OCI-LY7 (cell line): ENCODE results near the gene TDRD15. TPM values are rescaled to one million over a fixed set of nuclear protein-coding genes. Genes with fewer than 3 reads are reported as not detected.

ENCODE experiments used
- BruUV-seq: library from RNA; stranded (reverse); fragments of 400-500 nt; replicated peaks from 2 replicates; lab custom pipeline; 2021; lab: Mats Ljungman, UMichigan
- CTCF ChIA-PET: fragments of 300-600 bp; sonication (Branson Sonifier 250); formaldehyde crosslinking; loops from one replicate; lab custom pipeline; 2022; ENCODE audit warnings: antibody characterized with exemption; ENCODE audit not compliant: unreplicated experiment; lab: Charles Lee
- POLR2A ChIA-PET: fragments of 300-600 bp; sonication (Branson Sonifier 250); formaldehyde crosslinking; loops from one replicate; lab custom pipeline; 2022; ENCODE audit warnings: antibody characterized with exemption; lab: Charles Lee
- DNase-seq: peaks from one replicate; pipeline ENCODE4 v3.0.0-alpha.2; 2015; ENCODE audit warnings: low spot score
- H2AFZ ChIP-seq: fragments of 200-600 bp; sonication (generic), shearing (Covaris generic); 2 replicates; pipeline ENCODE4 v1.6.1; 2014; ENCODE audit warnings: mild to moderate bottlenecking, antibody characterized with exemption, low read length, moderate library complexity
- H3K27ac ChIP-seq: fragments of 200-600 bp; sonication (generic); 2 replicates; pipeline ENCODE4 v1.5.1; 2014; ENCODE audit warnings: mixed run types, low read depth, mild to moderate bottlenecking, moderate library complexity, low read length, inconsistent platforms; ENCODE audit not compliant: poor library complexity, severe bottlenecking
- H3K36me3 ChIP-seq: fragments of 200-600 bp; sonication (generic); 2 replicates; pipeline ENCODE4 v1.6.1; 2014; ENCODE audit warnings: mild to moderate bottlenecking, antibody characterized with exemption, low read length, moderate library complexity, mixed read lengths; ENCODE audit not compliant: insufficient read depth
- H3K4me1 ChIP-seq: fragments of 200-600 bp; sonication (generic); 2 replicates; pipeline ENCODE4 v1.5.1; 2014; ENCODE audit warnings: mild to moderate bottlenecking, low read length; ENCODE audit not compliant: insufficient read depth, poor library complexity, severe bottlenecking
- H3K4me2 ChIP-seq: fragments of 200-600 bp; sonication (generic); 2 replicates; pipeline ENCODE4 v1.6.1; 2014; ENCODE audit warnings: mild to moderate bottlenecking, low read length
- H3K4me3 ChIP-seq: fragments of 200-600 bp; sonication (generic); 2 replicates; pipeline ENCODE4 v1.5.1; 2014; ENCODE audit warnings: mild to moderate bottlenecking, low read depth, low read length; ENCODE audit not compliant: poor library complexity, severe bottlenecking
- H3K79me2 ChIP-seq: fragments of 200-600 bp; sonication (generic); 2 replicates; pipeline ENCODE4 v1.6.1; 2016; ENCODE audit warnings: low read depth, mild to moderate bottlenecking, low read length, moderate library complexity, mixed read lengths; ENCODE audit not compliant: insufficient read depth
- H3K9me2 ChIP-seq: fragments of 200-600 bp; sonication (generic); 2 replicates; pipeline ENCODE4 v1.6.1; 2016; ENCODE audit warnings: mild to moderate bottlenecking, low read length, mixed read lengths; ENCODE audit not compliant: insufficient read depth
- H3K9me3 ChIP-seq: fragments of 200-600 bp; sonication (generic); 2 replicates; pipeline ENCODE4 v1.6.1; 2014; ENCODE audit warnings: mild to moderate bottlenecking, mixed run types, low read length, mixed read lengths
- H4K20me1 ChIP-seq: fragments of 200-600 bp; sonication (generic); 2 replicates; pipeline ENCODE4 v1.6.1; 2014; ENCODE audit warnings: mild to moderate bottlenecking, antibody characterized with exemption, low read length, moderate library complexity, mixed read lengths; ENCODE audit not compliant: insufficient read depth
- CTCF ChIP-seq: fragments of 200-600 bp; sonication (generic); conservative IDR thresholded peaks from 2 replicates; pipeline ENCODE4 v1.5.1; 2014; ENCODE audit warnings: mild to moderate bottlenecking, antibody characterized with exemption, low read length, moderate library complexity, mixed read lengths
- EZH2phosphoT487 ChIP-seq: fragments of 200-600 bp; sonication (generic); IDR thresholded peaks from 2 replicates; pipeline ENCODE4 v1.6.1; 2018; ENCODE audit warnings: low read depth, borderline replicate concordance, mild to moderate bottlenecking, mixed run types, antibody characterized with exemption, low read length, moderate library complexity, mixed read lengths
- intact Hi-C: fragments of 100-400 bp; cut with micrococcal nuclease; formaldehyde crosslinking; loops from one replicate; pipeline ENCODE4 v1.10.0; 2022; ENCODE audit not compliant: unreplicated experiment
- total RNA-seq, 2 experiments: library from RNA; depleted of rRNA in 1 of 2; stranded (reverse); fragments of >200 nt in 1 of 2; shearing (Covaris generic) in 1 of 2; gene quantifications; 2 replicates each; pipeline ENCODE4 v1.2.3, GENCODE V29; 2014 to 2022

The TDRD15 gene
- total RNA-seq, 2 experiments from 2014 or later, result not detected

DNA sequence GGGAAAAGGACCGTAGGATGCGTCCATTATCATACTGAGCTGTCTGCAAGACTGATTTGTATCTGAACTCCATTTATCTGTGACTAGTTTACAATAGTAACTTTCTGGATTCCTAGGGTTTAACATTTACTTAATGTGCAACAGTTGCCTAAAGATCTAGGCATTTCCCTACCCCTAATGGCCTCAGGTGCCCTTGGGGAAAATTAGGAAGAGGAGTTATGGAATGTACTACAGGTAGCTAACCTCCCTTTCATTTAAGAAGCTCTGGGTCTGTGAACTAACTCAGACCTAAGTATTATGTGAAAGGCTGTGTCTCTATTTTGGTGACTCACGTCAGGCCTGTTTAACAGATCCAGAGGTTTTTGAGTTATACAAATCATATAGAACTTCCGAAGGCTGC lies 59.5 kb downstream of the TDRD15 start:
- ChIA-PET POLR2A (interaction anchor here (0.5 to 0.6 kb wide), 2 partner anchors 69 to 900 kb away, joined by 3 read pairs; no protein-coding TSS in a partner anchor), CTCF (no interaction called here)
- Histone ChIP-seq H3K4me1 (no peaks in the 10 kb centered on the region), H3K4me3 (no peak overlapping the region), H2AFZ (no peak overlapping the region), H3K36me3 (no peaks in the 10 kb centered on the region), H4K20me1 (no peaks in the 10 kb centered on the region), H3K27ac (no peak overlapping the region), H3K79me2 (no peaks in the 10 kb centered on the region), H3K9me3 (no peaks in the 10 kb centered on the region), H3K9me2 (no peaks in the 10 kb centered on the region), H3K4me2 (no peak overlapping the region)
- intact Hi-C loops, result no loop called here
- TF ChIP-seq EZH2phosphoT487 (no peak), CTCF (no peak)
- no peak for DNase-seq
- no TSS peak for BruUV-seq

DNA sequence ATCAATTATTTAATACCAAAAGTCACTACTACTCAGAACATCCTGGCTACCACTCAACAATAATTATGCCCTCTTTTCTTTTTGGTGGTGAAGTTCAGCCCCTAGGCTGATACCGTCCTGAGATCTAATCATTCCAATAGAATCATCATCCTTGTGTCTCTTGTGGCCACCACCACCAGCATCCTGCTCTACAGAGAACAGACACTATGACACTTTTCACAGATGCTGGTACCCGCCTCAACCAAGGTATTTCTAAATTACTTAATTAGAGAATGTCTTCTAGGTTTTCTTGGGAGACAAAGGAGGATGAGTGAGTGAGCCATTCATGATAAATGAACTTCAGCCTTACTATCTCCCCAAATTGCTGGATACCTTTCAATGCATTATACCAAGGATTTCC lies 60.0 kb downstream of the TDRD15 start:
- intact Hi-C loops, result no loop called here
- Histone ChIP-seq H3K79me2 (no peaks in the 10 kb centered on the region), H3K36me3 (no peaks in the 10 kb centered on the region), H2AFZ (no peak overlapping the region), H3K4me3 (no peak overlapping the region), H3K4me1 (no peaks in the 10 kb centered on the region), H3K9me2 (no peaks in the 10 kb centered on the region), H3K27ac (no peak overlapping the region), H3K9me3 (no peaks in the 10 kb centered on the region), H3K4me2 (no peak overlapping the region), H4K20me1 (no peaks in the 10 kb centered on the region)
- TF ChIP-seq CTCF (no peak), EZH2phosphoT487 (no peak)
- DNase-seq, result no peak
- POLR2A ChIA-PET, result interaction anchor here (0.5 to 0.6 kb wide), 3 partner anchors 69 to 900 kb away, joined by 3 read pairs; no protein-coding TSS in a partner anchor
- CTCF ChIA-PET, result no interaction called here
- BruUV-seq, result no TSS peak

GRCh38 chr2:21191535-21191934 lies 67.8 kb downstream of the TDRD15 start:
- BruUV-seq, result no TSS peak
- ChIA-PET CTCF (no interaction called here), POLR2A (no interaction called here)

More at GRCh38 chr2:21191535-21191934, 67.8 kb downstream of the TDRD15 start:
- Histone ChIP-seq H3K4me1 (no peaks in the 10 kb centered on the region), H3K9me2 (no peaks in the 10 kb centered on the region), H3K9me3 (no peaks in the 10 kb centered on the region), H4K20me1 (no peaks in the 10 kb centered on the region), H3K4me3 (no peak overlapping the region), H2AFZ (no peak overlapping the region), H3K4me2 (no peak overlapping the region), H3K36me3 (no peaks in the 10 kb centered on the region), H3K27ac (no peak overlapping the region), H3K79me2 (no peaks in the 10 kb centered on the region)
- DNase-seq, result no peak
- TF ChIP-seq CTCF (no peak), EZH2phosphoT487 (no peak)
- intact Hi-C loops, result no loop called here

Other genes with a start within 250 kb of the TDRD15 start
- 0.03 TPM in 1 of 2 replicates, not detected in the other for gene APOB, start 79.9 kb upstream of the TDRD15 start, total RNA-seq (2014; rRNA removed; shearing (Covaris generic))
- not detected in 2 replicates for gene APOB, start 79.9 kb upstream of the TDRD15 start, total RNA-seq (2022)